ENCODE results near the gene CR2.

GRCh38 chr1:207433435-207433834, 20.7 kb upstream of the CR2 start:
- TF ChIP-seq USF2 (IDR thresholded peaks at IDR 0.05; ENCODE audit: borderline replicate concordance, low read depth, low read length) (no peak), TAF1 (IDR thresholded peaks at IDR 0.05; ENCODE audit: borderline replicate concordance, low read depth, low read length) (no peak), CHD2 (IDR thresholded peaks at IDR 0.05; ENCODE audit: low read length, partially characterized antibody) (no peak), RCOR1 (IDR thresholded peaks at IDR 0.05; ENCODE audit: low read length) (no peak), GABPA (IDR thresholded peaks at IDR 0.05; ENCODE audit: low read depth) (no peak), CTCF (IDR thresholded peaks at IDR 0.05) (no peak), RFX5 (IDR thresholded peaks at IDR 0.05; ENCODE audit: low read length) (no peak), EZH2phosphoT487 (IDR thresholded peaks at IDR 0.05; ENCODE audit: borderline replicate concordance, low read depth) (no peak), MAX (IDR thresholded peaks at IDR 0.05; ENCODE audit: low read depth) (no peak), GATA2 (CRISPR knock-in tag; IDR thresholded peaks at IDR 0.05) (no peak), YY1 (IDR thresholded peaks at IDR 0.05; ENCODE audit: low read depth) (no peak), POLR2AphosphoS5 (IDR thresholded peaks at IDR 0.05; ENCODE audit: low read depth, low read length) (no peak), SIN3A (IDR thresholded peaks at IDR 0.05; ENCODE audit: borderline replicate concordance, low read depth, low read length) (no peak), FOSL2 (IDR thresholded peaks at IDR 0.05; ENCODE audit: borderline replicate concordance, low read depth) (no peak)

Data from SK-N-SH (cell line).